Tibial nerve (tissue), 4 donors: Measurements from ENCODE around the gene PEX16.

Experiments used
- CTCF ChIP-seq, 5 experiments: fragments of 200-600 bp in 3 of 5; fragments of 450-650 bp in 2 of 5; sonication (generic) in 3 of 5; IDR thresholded peaks; one replicate each; pipeline ENCODE4 v1.5.1; 2016 to 2019; ENCODE audit warnings: antibody characterized with exemption in 5 of 5, mild to moderate bottlenecking in 3 of 5, moderate library complexity in 2 of 5
- EP300 ChIP-seq, 2 donors: sonication (generic); formaldehyde crosslinking; IDR thresholded peaks; one replicate each; pipeline ENCODE4 v1.6.1; 2017; ENCODE audit warnings: antibody characterized with exemption in 2 of 2, mild to moderate bottlenecking in 1 of 2

DNA sequence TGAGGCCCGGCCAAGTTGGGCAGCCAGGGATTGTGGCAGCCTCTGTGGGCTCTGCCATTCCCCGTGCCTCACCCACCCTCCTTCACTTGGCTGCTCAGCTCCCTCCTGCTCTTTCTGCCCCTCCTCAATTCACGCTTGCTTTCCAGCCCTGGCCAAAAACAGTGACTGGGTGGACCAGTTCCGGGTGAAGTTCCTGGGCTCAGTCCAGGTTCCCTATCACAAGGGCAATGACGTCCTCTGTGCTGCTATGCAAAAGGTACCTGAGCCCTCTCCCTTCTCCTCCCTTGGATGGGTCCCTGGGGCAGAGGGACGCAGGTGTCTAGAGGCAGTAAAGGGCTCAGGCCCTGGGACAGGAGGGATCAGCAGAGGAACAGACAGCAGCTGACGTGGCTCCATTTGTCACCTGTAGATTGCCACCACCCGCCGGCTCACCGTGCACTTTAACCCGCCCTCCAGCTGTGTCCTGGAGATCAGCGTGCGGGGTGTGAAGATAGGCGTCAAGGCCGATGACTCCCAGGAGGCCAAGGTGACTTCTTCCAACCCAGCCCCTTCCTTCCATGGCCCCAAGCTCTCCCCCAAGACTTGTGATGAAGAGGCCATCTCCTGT is 13.3 kb downstream of the PEX16 start:
- TF ChIP-seq CTCF (IDR thresholded peaks at IDR 0.05) (no peak), EP300 (IDR thresholded peaks at IDR 0.05) (no peak)
